ENCODE results near the gene GPR65.

The GPR65 gene

GRCh38 chr14:88043529-88044443, 38.9 kb downstream of the GPR65 start:
- DNase-seq = no peak

- no peak for DNase-seq
Measured at GRCh38 chr14:88044444-88044758, 39.5 kb downstream of the GPR65 start.

- no peak for DNase-seq
Measured at GRCh38 chr14:88044776-88045446, 40.0 kb downstream of the GPR65 start.

GRCh38 chr14:88045705-88046104, 40.8 kb downstream of the GPR65 start:
- no peak for DNase-seq

- DNase-seq = no peak
Measured at GRCh38 chr14:88048351-88048750, 43.4 kb downstream of the GPR65 start.

- no peak for DNase-seq
Measured at GRCh38 chr14:88049266-88049665, 44.3 kb downstream of the GPR65 start.

GRCh38 chr14:88049936-88050335, 45.0 kb downstream of the GPR65 start:
- DNase-seq = no peak

GRCh38 chr14:88060576-88060975, 55.6 kb downstream of the GPR65 start:
- no peak for DNase-seq

GRCh38 chr14:88063811-88064210, 58.9 kb downstream of the GPR65 start:
- DNase-seq = no peak

Measured in NCI-H2171 (cell line).